SK-N-SH treated with all-trans-retinoic acid at 6 μM for 48 hours (cell line): ENCODE measurements around the gene MSMP.
A peak's percentile ranks its signal among the peaks of the same experiment; 100 is the strongest.

Experiments used
- ATAC-seq: fragments of 200-7000 bp; cut with Tn5 transposase; 3 replicates; pipeline ENCODE4 v1.9.1; 2020; ENCODE audit warnings: mild to moderate bottlenecking, moderate library complexity
- ARNTL ChIP-seq: fragments of 450-650 bp; formaldehyde crosslinking; IDR thresholded peaks from 2 replicates; pipeline ENCODE4 v1.5.0; 2020; ENCODE audit warnings: low read depth, mild to moderate bottlenecking, moderate library complexity, borderline replicate concordance
- BACH2 ChIP-seq: fragments of 250-450 bp; sonication (Bioruptor Pico); IDR thresholded peaks from 2 replicates; pipeline ENCODE4 v1.9.0; 2021; ENCODE audit warnings: mild to moderate bottlenecking, borderline replicate concordance
- CSDC2 ChIP-seq: fragments of 250-450 bp; sonication (Bioruptor Pico); IDR thresholded peaks from 2 replicates; pipeline ENCODE4 v1.5.0; 2020; ENCODE audit warnings: mild to moderate bottlenecking, moderate library complexity
- CSRNP3 ChIP-seq: fragments of 250-450 bp; sonication (Bioruptor Pico); IDR thresholded peaks from 2 replicates; pipeline ENCODE4 v1.5.1; 2021; ENCODE audit warnings: mild to moderate bottlenecking, moderate library complexity
- ESRRG ChIP-seq: fragments of 250-450 bp; sonication (Bioruptor Pico); IDR thresholded peaks from 2 replicates; pipeline ENCODE4 v1.6.1; 2021; ENCODE audit warnings: mild to moderate bottlenecking
- GLIS3 ChIP-seq: fragments of 250-450 bp; sonication (Bioruptor Pico); IDR thresholded peaks from 2 replicates; pipeline ENCODE4 v1.5.0; 2020; ENCODE audit warnings: mild to moderate bottlenecking, moderate library complexity
- ISL1 ChIP-seq: fragments of 250-450 bp; sonication (Bioruptor Pico); IDR thresholded peaks from 2 replicates; pipeline ENCODE4 v2.1.2; 2022; ENCODE audit warnings: mild to moderate bottlenecking, moderate library complexity
- OSR1 ChIP-seq: fragments of 250-450 bp; sonication (Bioruptor Pico); IDR thresholded peaks from 2 replicates; pipeline ENCODE4 v1.8.0; 2022; ENCODE audit warnings: moderate library complexity, mild to moderate bottlenecking, inconsistent platforms
- PATZ1 ChIP-seq: fragments of 250-450 bp; sonication (Bioruptor Pico); IDR thresholded peaks from 2 replicates; pipeline ENCODE4 v1.8.0; 2020; ENCODE audit warnings: mild to moderate bottlenecking, moderate library complexity, borderline replicate concordance
- PPARA ChIP-seq: fragments of 250-450 bp; sonication (Bioruptor Pico); IDR thresholded peaks from 2 replicates; pipeline ENCODE4 v1.5.0; 2020; ENCODE audit warnings: mild to moderate bottlenecking, borderline replicate concordance
- TCF4 ChIP-seq: fragments of 250-450 bp; sonication (Bioruptor Pico); IDR thresholded peaks from 2 replicates; pipeline ENCODE4 v1.8.0; 2021; ENCODE audit warnings: mild to moderate bottlenecking, moderate library complexity, borderline replicate concordance
- TSHZ2 ChIP-seq: fragments of 250-450 bp; sonication (Bioruptor Pico); IDR thresholded peaks from 2 replicates; pipeline ENCODE4 v1.5.0; 2020; ENCODE audit warnings: mild to moderate bottlenecking, moderate library complexity
- ZC3H10 ChIP-seq: fragments of 250-450 bp; sonication (Bioruptor Pico); IDR thresholded peaks from 2 replicates; pipeline ENCODE4 v1.5.1; 2021; ENCODE audit warnings: mild to moderate bottlenecking, moderate library complexity
- ZFP30 ChIP-seq: fragments of 450-650 bp; formaldehyde crosslinking; IDR thresholded peaks from 2 replicates; pipeline ENCODE4 v1.5.0; 2022; ENCODE audit warnings: mild to moderate bottlenecking, moderate library complexity
- ZNF565 ChIP-seq: fragments of 450-650 bp; formaldehyde crosslinking; conservative IDR thresholded peaks from 2 replicates; pipeline ENCODE4 v1.5.0; 2020; ENCODE audit warnings: low read depth, mild to moderate bottlenecking, moderate library complexity
- ZNF70 ChIP-seq: fragments of 450-650 bp; formaldehyde crosslinking; IDR thresholded peaks from 2 replicates; pipeline ENCODE4 v1.5.0; 2020; ENCODE audit warnings: mild to moderate bottlenecking, moderate library complexity
- ZNF8 ChIP-seq: fragments of 450-650 bp; formaldehyde crosslinking; IDR thresholded peaks from 2 replicates; pipeline ENCODE4 v1.5.0; 2020; ENCODE audit warnings: mild to moderate bottlenecking, moderate library complexity

The MSMP gene

GRCh38 chr9:35800530-35800929 is 46.5 kb upstream of the MSMP start (continued):
- TF ChIP-seq TSHZ2 (CRISPR knock-in tag), result no peak
- TF ChIP-seq ZC3H10 (CRISPR knock-in tag), result no peak
- TF ChIP-seq TCF4 (CRISPR knock-in tag), result no peak
- TF ChIP-seq GLIS3 (CRISPR knock-in tag), result no peak
- TF ChIP-seq BACH2 (CRISPR knock-in tag), result no peak
- TF ChIP-seq ISL1 (CRISPR knock-in tag), result no peak
- TF ChIP-seq CSDC2 (CRISPR knock-in tag), result no peak

- ATAC-seq, result peak; percentile 47; the same call in 2 of the 3 replicates
- TF ChIP-seq ZC3H10 (CRISPR knock-in tag) (no peak), OSR1 (no peak), ZNF565 (CRISPR knock-in tag) (no peak), ESRRG (CRISPR knock-in tag) (no peak)
These were observed 44.7 kb upstream of the MSMP start for GRCh38 chr9:35798658-35799374.

GRCh38 chr9:35797311-35798109 is 43.4 kb upstream of the MSMP start:
- ATAC-seq, result no peak
- no peak for TF ChIP-seq BACH2 (CRISPR knock-in tag)
- TF ChIP-seq PATZ1, result no peak
- no peak for TF ChIP-seq ZFP30 (CRISPR knock-in tag)
- TF ChIP-seq GLIS3 (CRISPR knock-in tag), result no peak
- no peak for TF ChIP-seq CSDC2 (CRISPR knock-in tag)

- peak; percentile 45; the same call in 2 of the 3 replicates for ATAC-seq
- TF ChIP-seq ARNTL, result no peak
- TF ChIP-seq CSRNP3, result no peak
- TF ChIP-seq TCF4 (CRISPR knock-in tag), result no peak
- TF ChIP-seq ZNF70 (CRISPR knock-in tag), result no peak
- TF ChIP-seq ZNF565 (CRISPR knock-in tag), result no peak
- no peak for TF ChIP-seq PPARA (CRISPR knock-in tag)
- no peak for TF ChIP-seq ZNF8 (CRISPR knock-in tag)
- no peak for TF ChIP-seq BACH2 (CRISPR knock-in tag)
- no peak for TF ChIP-seq ZC3H10 (CRISPR knock-in tag)
- no peak for TF ChIP-seq TSHZ2 (CRISPR knock-in tag)
These were observed 41.6 kb upstream of the MSMP start for GRCh38 chr9:35795695-35796094.
